SK-N-SH (cell line): ENCODE data around the gene ALDH9A1. TPM values are rescaled to one million over a fixed set of nuclear protein-coding genes. Genes with fewer than 3 reads are reported as not detected.

Source experiments
- CTCF ChIA-PET: fragments of 300-600, 350-600 bp; formaldehyde crosslinking; extraction: SDS; loops from one replicate; lab custom pipeline; 2021; lab: Yijun Ruan, JAX
- POLR2A ChIA-PET: fragments of 350-600 bp; sonication (Branson Sonifier 250); formaldehyde crosslinking; extraction: SDS; loops from one replicate; lab custom pipeline; 2020; ENCODE audit warnings: antibody characterized with exemption, inconsistent platforms; lab: Yijun Ruan, JAX
- DNase-seq: peaks from one replicate; pipeline ENCODE4 v3.0.0; 2012
- H2AFZ ChIP-seq: fragments of 200-600 bp; sonication (generic); 2 replicates; pipeline ENCODE4 v1.8.1; 2016; ENCODE audit warnings: antibody characterized with exemption, mild to moderate bottlenecking, low read depth
- H3F3A ChIP-seq: fragments of 200-600 bp; sonication (generic); replicated peaks from 2 replicates; pipeline ENCODE3; 2016; ENCODE audit warnings: antibody characterized with exemption, mild to moderate bottlenecking; ENCODE audit not compliant: insufficient read depth
- H3K27ac ChIP-seq, 2 experiments: fragments of 200-500 bp in 1 of 2; fragments of 200-600 bp in 1 of 2; sonication (Bioruptor generic) in 1 of 2; sonication (generic), shearing (Covaris generic) in 1 of 2; 2 replicates each; pipeline versions ENCODE4 v1.5.1 to v1.6.1; 2014 to 2016; ENCODE audit warnings: low read depth in 2 of 2, inconsistent platforms in 1 of 2, low read length in 1 of 2, mild to moderate bottlenecking in 1 of 2, mixed read lengths in 1 of 2
- H3K27me3 ChIP-seq: fragments of 200-600 bp; sonication (generic), shearing (Covaris generic); 2 replicates; pipeline ENCODE4 v1.6.1; 2016; ENCODE audit warnings: mixed run types; ENCODE audit not compliant: insufficient read depth
- H3K36me3 ChIP-seq, 2 experiments: fragments of 200-500 bp in 1 of 2; fragments of 200-600 bp in 1 of 2; sonication (Bioruptor generic) in 1 of 2; sonication (generic) in 1 of 2; replicated peaks in 1 of 2; 2 replicates each; pipeline versions ENCODE3 to v1.5.1; 2014 to 2016; ENCODE audit warnings: low read length in 1 of 2, mild to moderate bottlenecking in 1 of 2; ENCODE audit not compliant: insufficient read depth in 2 of 2, control insufficient read depth in 1 of 2
- H3K4me1 ChIP-seq, 2 experiments: fragments of 200-500 bp in 1 of 2; fragments of 200-600 bp in 1 of 2; sonication (Bioruptor generic) in 1 of 2; sonication (generic), shearing (Covaris generic) in 1 of 2; 2 replicates each; pipeline versions ENCODE4 v1.5.1 to v1.6.1; 2014 to 2016; ENCODE audit warnings: low read depth in 1 of 2, low read length in 1 of 2, mixed run types in 1 of 2; ENCODE audit not compliant: insufficient read depth in 2 of 2, control insufficient read depth in 1 of 2
- H3K4me2 ChIP-seq: fragments of 200-600 bp; sonication (generic), shearing (Covaris generic); 2 replicates; pipeline ENCODE4 v1.6.1; 2017; ENCODE audit warnings: mixed run types
- H3K4me3 ChIP-seq, 2 experiments: fragments of 200-500 bp in 1 of 2; fragments of 200-600 bp in 1 of 2; sonication (Bioruptor generic) in 1 of 2; sonication (generic), shearing (Covaris generic) in 1 of 2; 2 replicates each; pipeline versions ENCODE4 v1.5.1 to v1.8.1; 2014 to 2016; ENCODE audit warnings: low read depth in 2 of 2, inconsistent platforms in 1 of 2, low read length in 1 of 2, mild to moderate bottlenecking in 1 of 2, mixed read lengths in 1 of 2, moderate library complexity in 1 of 2
- H3K79me2 ChIP-seq: fragments of 200-600 bp; sonication (generic); 2 replicates; pipeline ENCODE4 v1.8.1; 2017; ENCODE audit warnings: mild to moderate bottlenecking; ENCODE audit not compliant: insufficient read depth
- H3K9ac ChIP-seq: fragments of 200-600 bp; sonication (generic); 2 replicates; pipeline ENCODE4 v1.6.1; 2017; ENCODE audit warnings: mixed run types
- H3K9me2 ChIP-seq: fragments of 200-600 bp; sonication (generic); 2 replicates; pipeline ENCODE4 v1.6.1; 2017; ENCODE audit warnings: mixed run types
- H3K9me3 ChIP-seq: fragments of 200-600 bp; sonication (generic); 2 replicates; pipeline ENCODE4 v1.6.1; 2017; ENCODE audit warnings: mixed run types, mild to moderate bottlenecking, moderate library complexity
- H4K20me1 ChIP-seq: fragments of 200-600 bp; sonication (generic); 2 replicates; pipeline ENCODE4 v1.6.1; 2017; ENCODE audit warnings: mild to moderate bottlenecking, mixed run types; ENCODE audit not compliant: insufficient read depth
- CHD2 ChIP-seq: fragments of 150-350 bp; IDR thresholded peaks from 2 replicates; pipeline ENCODE4 v1.6.1; 2018; ENCODE audit warnings: low read length; ENCODE audit not compliant: partially characterized antibody
- ELF1 ChIP-seq: IDR thresholded peaks from 2 replicates; pipeline ENCODE4 v1.4.0; 2012
- FOXM1 ChIP-seq: IDR thresholded peaks from 2 replicates; pipeline ENCODE4 v1.4.0; 2012; ENCODE audit warnings: low read depth, mild to moderate bottlenecking
- GABPA ChIP-seq: IDR thresholded peaks from 2 replicates; pipeline ENCODE4 v1.4.0; 2012; ENCODE audit warnings: low read depth, mild to moderate bottlenecking
- GATA2 ChIP-seq: sonication (generic); formaldehyde crosslinking; IDR thresholded peaks from 2 replicates; pipeline ENCODE4 v1.5.0; 2020; ENCODE audit warnings: mild to moderate bottlenecking, missing genetic modification reagents
- IRF3 ChIP-seq: fragments of 150-350 bp; IDR thresholded peaks from 2 replicates; pipeline ENCODE4 v1.6.1; 2016; ENCODE audit warnings: mild to moderate bottlenecking, low read depth, low read length
- JUND ChIP-seq: IDR thresholded peaks from 2 replicates; pipeline ENCODE4 v1.4.0; 2012
- NFIC ChIP-seq: IDR thresholded peaks from 2 replicates; pipeline ENCODE4 v1.4.0; 2012; ENCODE audit warnings: borderline replicate concordance
- NRF1 ChIP-seq: IDR thresholded peaks from 2 replicates; pipeline ENCODE4 v1.6.1; 2012; ENCODE audit warnings: low read depth, mild to moderate bottlenecking, low read length
- POLR2AphosphoS5 ChIP-seq: IDR thresholded peaks from 2 replicates; pipeline ENCODE4 v1.6.1; 2012; ENCODE audit warnings: low read depth, low read length
- RXRA ChIP-seq: IDR thresholded peaks from 2 replicates; pipeline ENCODE4 v1.4.0; 2012; ENCODE audit warnings: low read depth, mild to moderate bottlenecking, borderline replicate concordance
- SMC3 ChIP-seq: IDR thresholded peaks from 2 replicates; pipeline ENCODE4 v1.6.1; 2012; ENCODE audit warnings: low read depth, low read length, improper control_type of control experiment
- TAF1 ChIP-seq: IDR thresholded peaks from 2 replicates; pipeline ENCODE4 v1.6.1; 2012; ENCODE audit warnings: low read depth, mild to moderate bottlenecking, low read length, moderate library complexity, borderline replicate concordance
- USF1 ChIP-seq: IDR thresholded peaks from 2 replicates; pipeline ENCODE4 v1.4.0; 2012; ENCODE audit warnings: low read depth, borderline replicate concordance
- USF2 ChIP-seq: fragments of 150-350 bp; IDR thresholded peaks from 2 replicates; pipeline ENCODE4 v1.6.1; 2017; ENCODE audit warnings: antibody characterized with exemption, low read length, low read depth, borderline replicate concordance
- YY1 ChIP-seq: IDR thresholded peaks from 2 replicates; pipeline ENCODE4 v1.4.0; 2012; ENCODE audit warnings: low read depth, mild to moderate bottlenecking
- WGBS: methylation state at CpG from one replicate; pipeline ENCODE4 v1.1.6; 2017; ENCODE audit warnings: low lambda C conversion rate; 5-methylcytosine and 5-hydroxymethylcytosine counted together
- polyA plus RNA-seq, 3 experiments: library from polyadenylated mRNA; depleted of rRNA; stranded (reverse); fragments of >200 nt; gene quantifications; 2 replicates each; pipeline ENCODE4 v1.2.3, GENCODE V29; 2012

The ALDH9A1 gene
- polyA plus RNA-seq, 1 of the 3 experiments (the other 2 are of a cell fraction), result 31.3 TPM

- no peaks in the 10 kb centered on the region for H4K20me1 ChIP-seq
- H3K27ac ChIP-seq, result no peak overlapping the region
- H3K27me3 ChIP-seq, result no peaks in the 10 kb centered on the region
- no peaks in the 10 kb centered on the region for H3K4me1 ChIP-seq
- no peaks in the 10 kb centered on the region for H3K9me2 ChIP-seq
- H2AFZ ChIP-seq, result no peak overlapping the region
- no peak for TF ChIP-seq GABPA
- TF ChIP-seq USF1, result no peak
- TF ChIP-seq POLR2AphosphoS5, result no peak
- TF ChIP-seq RXRA, result no peak
- TF ChIP-seq YY1, result no peak
- no peak for TF ChIP-seq GATA2 (CRISPR knock-in tag)
- TF ChIP-seq SMC3, result no peak
- no peak for TF ChIP-seq NFIC
- TF ChIP-seq ELF1, result no peak
- H3K4me3 ChIP-seq, result no peak overlapping the region
- ChIA-PET CTCF (interaction anchor here (1.6 kb wide), 1 partner anchor 74 kb away, joined by 3 read pairs; the partner anchor contains the start of gene ALDH9A1), POLR2A (no interaction called here)
- DNase-seq, result no peak
- H3K9me3 ChIP-seq, result no peaks in the 10 kb centered on the region
- no peaks in the 10 kb centered on the region for H3K79me2 ChIP-seq
- H3K36me3 ChIP-seq, result no peaks in the 10 kb centered on the region
- no peak overlapping the region for H3K4me2 ChIP-seq
- H3F3A ChIP-seq, result no peaks in the 10 kb centered on the region
- no peak overlapping the region for H3K9ac ChIP-seq
Observed at GRCh38 chr1:165623624-165624023, 74.7 kb downstream of the ALDH9A1 start.

GRCh38 chr1:165619647-165620151 is 78.7 kb downstream of the ALDH9A1 start:
- TF ChIP-seq CHD2, result no peak
- no peak for TF ChIP-seq TAF1
- no peak for TF ChIP-seq JUND
- TF ChIP-seq YY1, result no peak
- no peak for TF ChIP-seq USF2
- TF ChIP-seq IRF3, result no peak
- no peak for TF ChIP-seq NRF1
- no peak for TF ChIP-seq RXRA
- no peak for TF ChIP-seq FOXM1
- Histone ChIP-seq H3K9me2 (no peaks in the 10 kb centered on the region; the same call in 1 of the 2 replicates), H3K79me2 (no peaks in the 10 kb centered on the region), H3K27ac (no peak overlapping the region), H3K4me3 (no peak overlapping the region), H3F3A (no peaks in the 10 kb centered on the region), H3K9me3 (no peaks in the 10 kb centered on the region), H3K9ac (no peak overlapping the region), H3K27me3 (no peaks in the 10 kb centered on the region), H3K36me3 (no peaks in the 10 kb centered on the region), H3K4me1 (no peaks in the 10 kb centered on the region), H4K20me1 (no peaks in the 10 kb centered on the region), H2AFZ (no peak overlapping the region), H3K4me2 (no peak overlapping the region)
- WGBS, result 0% methylated on average over 1 of the region's 1 CpG
- ChIA-PET CTCF (no interaction called here), POLR2A (no interaction called here)
- DNase-seq, result no peak
